IMR-90 (cell line): ENCODE measurements around the gene ADGRD1. TPM values are rescaled to one million over a fixed set of nuclear protein-coding genes. Genes with fewer than 3 reads are reported as not detected.

Source experiments
- ATAC-seq: fragments of 200-7000 bp; cut with Tn5 transposase; 2 replicates; pipeline ENCODE4 v1.9.1; 2020; ENCODE audit warnings: low read depth, mild to moderate bottlenecking, moderate library complexity
- BruUV-seq: library from RNA; stranded (reverse); fragments of 400-500 nt; replicated peaks from 2 replicates; lab custom pipeline; 2021; lab: Mats Ljungman, UMichigan
- CTCF ChIA-PET: fragments of 300-600 bp; formaldehyde crosslinking; extraction: SDS; loops from one replicate; lab custom pipeline; 2021; ENCODE audit warnings: antibody characterized with exemption; lab: Yijun Ruan, JAX
- POLR2A ChIA-PET: fragments of 300-600 bp; sonication (Branson Sonifier 250); formaldehyde crosslinking; loops from one replicate; lab custom pipeline; 2022; ENCODE audit warnings: antibody characterized with exemption; ENCODE audit not compliant: unreplicated experiment; lab: Charles Lee
- DNase-seq: peaks from one replicate; pipeline ENCODE4 v3.0.0; 2013
- H2AFZ ChIP-seq: replicated peaks from 2 replicates; pipeline ENCODE3; 2013; ENCODE audit warnings: low read length, mild to moderate bottlenecking; ENCODE audit not compliant: poor library complexity
- H2AK5ac ChIP-seq: 2 replicates; pipeline ENCODE4 v1.6.1; 2013; ENCODE audit warnings: low read depth, low read length, inconsistent platforms
- H2AK9ac ChIP-seq: replicated peaks from 2 replicates; pipeline ENCODE3; 2013; ENCODE audit warnings: mild to moderate bottlenecking, low read depth, low read length, moderate library complexity; ENCODE audit not compliant: poor library complexity
- H2BK120ac ChIP-seq: 2 replicates; pipeline ENCODE4 v1.6.1; 2013; ENCODE audit warnings: low read depth, low read length, inconsistent platforms
- H2BK15ac ChIP-seq: 3 replicates; pipeline ENCODE4 v1.6.1; 2013; ENCODE audit warnings: low read depth, low read length, inconsistent platforms
- H2BK20ac ChIP-seq: 2 replicates; pipeline ENCODE4 v1.6.1; 2013; ENCODE audit warnings: low read depth, mild to moderate bottlenecking, inconsistent platforms, low read length, moderate library complexity
- H2BK5ac ChIP-seq: 2 replicates; pipeline ENCODE4 v1.6.1; 2013; ENCODE audit warnings: mild to moderate bottlenecking, low read depth, low read length, inconsistent platforms; ENCODE audit not compliant: poor library complexity, severe bottlenecking
- H3K14ac ChIP-seq: replicated peaks from 2 replicates; pipeline ENCODE4 v1.6.1; 2013; ENCODE audit warnings: low read depth, low read length, inconsistent platforms
- H3K18ac ChIP-seq: 2 replicates; pipeline ENCODE4 v1.6.1; 2013; ENCODE audit warnings: low read depth, low read length, control low read depth
- H3K23ac ChIP-seq: 2 replicates; pipeline ENCODE4 v1.6.1; 2013; ENCODE audit warnings: low read depth, low read length, inconsistent platforms
- H3K27ac ChIP-seq: 2 replicates; pipeline ENCODE4 v1.5.1; 2013; ENCODE audit warnings: mild to moderate bottlenecking, control low read depth, low read length; ENCODE audit not compliant: insufficient read depth
- H3K27me3 ChIP-seq: 2 replicates; pipeline ENCODE4 v1.6.1; 2013; ENCODE audit warnings: low read length; ENCODE audit not compliant: control insufficient read depth, insufficient read depth
- H3K36me3 ChIP-seq: 2 replicates; pipeline ENCODE4 v1.6.1; 2013; ENCODE audit warnings: low read length, mixed read lengths; ENCODE audit not compliant: control insufficient read depth, insufficient read depth
- H3K4ac ChIP-seq: 2 replicates; pipeline ENCODE4 v1.6.1; 2013; ENCODE audit warnings: low read depth, low read length, inconsistent platforms
- H3K4me1 ChIP-seq: 2 replicates; pipeline ENCODE4 v1.6.1; 2013; ENCODE audit warnings: low read length, mixed read lengths; ENCODE audit not compliant: control insufficient read depth, insufficient read depth
- H3K4me2 ChIP-seq: 2 replicates; pipeline ENCODE4 v1.6.1; 2013; ENCODE audit warnings: low read depth, mild to moderate bottlenecking, control low read depth, low read length, moderate library complexity
- H3K4me3 ChIP-seq: 2 replicates; pipeline ENCODE4 v1.5.1; 2013; ENCODE audit warnings: low read depth, mild to moderate bottlenecking, control low read depth, low read length, moderate library complexity; ENCODE audit not compliant: insufficient read depth
- H3K56ac ChIP-seq: 2 replicates; pipeline ENCODE4 v1.6.1; 2013; ENCODE audit warnings: low read length, inconsistent platforms; ENCODE audit not compliant: insufficient read depth; ENCODE audit errors: extremely low read depth
- H3K79me1 ChIP-seq, 2 experiments: 2 replicates each; pipeline ENCODE4 v1.6.1; 2013; ENCODE audit warnings: low read length in 2 of 2, inconsistent platforms in 1 of 2, low read depth in 1 of 2
- H3K9ac ChIP-seq: 2 replicates; pipeline ENCODE4 v1.6.1; 2013; ENCODE audit warnings: low read depth, low read length, control low read depth
- H3K9me1 ChIP-seq: 2 replicates; pipeline ENCODE4 v1.6.1; 2013; ENCODE audit warnings: low read length, inconsistent platforms; ENCODE audit not compliant: insufficient read depth
- H3K9me3 ChIP-seq: 2 replicates; pipeline ENCODE4 v1.6.1; 2013; ENCODE audit warnings: low read length; ENCODE audit not compliant: control insufficient read depth, insufficient read depth
- H4K20me1 ChIP-seq: 2 replicates; pipeline ENCODE4 v1.6.1; 2013; ENCODE audit warnings: low read length, inconsistent platforms; ENCODE audit not compliant: insufficient read depth
- H4K5ac ChIP-seq: 2 replicates; pipeline ENCODE4 v1.6.1; 2013; ENCODE audit warnings: mild to moderate bottlenecking, low read depth, low read length, control low read depth
- H4K8ac ChIP-seq, 2 experiments: 2 replicates each; pipeline ENCODE4 v1.6.1; 2013; ENCODE audit warnings: low read depth in 2 of 2, low read length in 2 of 2, control low read depth in 1 of 2, inconsistent platforms in 1 of 2
- H4K91ac ChIP-seq: 2 replicates; pipeline ENCODE4 v1.6.1; 2013; ENCODE audit warnings: low read depth, low read length, inconsistent platforms; ENCODE audit not compliant: insufficient read depth
- BHLHE40 ChIP-seq: fragments of 150-350 bp; IDR thresholded peaks from 2 replicates; pipeline ENCODE4 v1.6.1; 2016; ENCODE audit warnings: mild to moderate bottlenecking, low read depth, low read length
- CEBPB ChIP-seq: IDR thresholded peaks from 2 replicates; pipeline ENCODE4 v1.6.1; 2012; ENCODE audit warnings: low read depth, low read length, improper control_type of control experiment
- CHD1 ChIP-seq: IDR thresholded peaks from 2 replicates; pipeline ENCODE4 v1.6.1; 2012; ENCODE audit warnings: low read depth, low read length, improper control_type of control experiment
- CTCF ChIP-seq: conservative IDR thresholded peaks from 2 replicates; pipeline ENCODE4 v1.5.1; 2012; ENCODE audit warnings: mild to moderate bottlenecking, low read depth, low read length, improper control_type of control experiment
- ELK1 ChIP-seq: fragments of 150-350 bp; IDR thresholded peaks from 2 replicates; pipeline ENCODE4 v1.6.1; 2016; ENCODE audit warnings: low read depth, mild to moderate bottlenecking, low read length, moderate library complexity, borderline replicate concordance
- FOS ChIP-seq: fragments of 150-350 bp; IDR thresholded peaks from 2 replicates; pipeline ENCODE4 v1.6.1; 2016; ENCODE audit warnings: low read depth, low read length
- MAFK ChIP-seq: IDR thresholded peaks from 2 replicates; pipeline ENCODE4 v1.6.1; 2012; ENCODE audit warnings: low read depth, low read length, improper control_type of control experiment
- MAZ ChIP-seq: IDR thresholded peaks from 2 replicates; pipeline ENCODE4 v1.6.1; 2012; ENCODE audit warnings: low read depth, mild to moderate bottlenecking, low read length, improper control_type of control experiment, moderate library complexity, borderline replicate concordance
- MXI1 ChIP-seq: IDR thresholded peaks from 2 replicates; pipeline ENCODE4 v1.6.1; 2012; ENCODE audit warnings: low read depth, mild to moderate bottlenecking, low read length, moderate library complexity, borderline replicate concordance
- NFE2L2 ChIP-seq: fragments of 150-350 bp; IDR thresholded peaks from 2 replicates; pipeline ENCODE4 v1.6.1; 2016; ENCODE audit warnings: low read depth, mild to moderate bottlenecking, low read length
- POLR2A ChIP-seq: IDR thresholded peaks from 2 replicates; pipeline ENCODE4 v1.6.1; 2012; ENCODE audit warnings: mild to moderate bottlenecking, low read depth, low read length
- RAD21 ChIP-seq: IDR thresholded peaks from 2 replicates; pipeline ENCODE4 v1.6.1; 2012; ENCODE audit warnings: low read length, improper control_type of control experiment
- RCOR1 ChIP-seq: IDR thresholded peaks from 2 replicates; pipeline ENCODE4 v1.6.1; 2012; ENCODE audit warnings: mild to moderate bottlenecking, low read length, improper control_type of control experiment; ENCODE audit not compliant: insufficient replicate concordance
- RFX5 ChIP-seq: IDR thresholded peaks from 2 replicates; pipeline ENCODE4 v1.8.0; 2012; ENCODE audit warnings: low read depth, mild to moderate bottlenecking, low read length, moderate library complexity
- SMC3 ChIP-seq: fragments of 150-350 bp; IDR thresholded peaks from 2 replicates; pipeline ENCODE4 v1.6.1; 2016; ENCODE audit warnings: low read depth, mild to moderate bottlenecking, antibody characterized with exemption, low read length, moderate library complexity
- USF2 ChIP-seq: fragments of 150-350 bp; IDR thresholded peaks from 2 replicates; pipeline ENCODE4 v1.6.1; 2017; ENCODE audit warnings: mild to moderate bottlenecking, antibody characterized with exemption, low read length, low read depth
- WGBS, 2 experiments: methylation state at CpG; one replicate each; pipeline versions ENCODE4 v1.1.5 to v1.1.7; 2013; ENCODE audit warnings: missing lambda C conversion rate in 2 of 2; ENCODE audit not compliant: insufficient read length in 1 of 2; ENCODE audit errors: extremely low coverage in 2 of 2; 5-methylcytosine and 5-hydroxymethylcytosine counted together
- dilution Hi-C: fragments of 300-500 bp; cut with HindIII; formaldehyde crosslinking; loops from one replicate; pipeline ENCODE4 v1.14.3; 2018; ENCODE audit warnings: low sequenced_read_pairs; ENCODE audit not compliant: unreplicated experiment
- in situ Hi-C: fragments of 300-500 bp; cut with MboI; formaldehyde crosslinking; loops from 3 replicates; pipeline ENCODE4 v1.14.3; 2019; ENCODE audit warnings: low sequenced_read_pairs, inconsistent platforms, mixed read lengths
- intact Hi-C: fragments of 100-400 bp; cut with micrococcal nuclease; formaldehyde crosslinking; loops from 2 replicates; pipeline ENCODE4 v1.10.0; 2022
- polyA plus RNA-seq, 3 experiments: library from polyadenylated mRNA; depleted of rRNA; stranded (reverse); fragments of >200 nt; gene quantifications; 2 replicates each; pipeline ENCODE4 v1.2.3, GENCODE V29; 2012; ENCODE audit warnings: low replicate concordance in 1 of 3
- total RNA-seq: library from RNA; depleted of rRNA; stranded (reverse); fragments of >200 nt; gene quantifications from 2 replicates; pipeline ENCODE4 v1.2.3, GENCODE V29; 2012

Gene ADGRD1
- total and polyA plus RNA-seq, 2 of the 4 experiments (the other 2 are of a cell fraction), result not detected

- Histone ChIP-seq H4K8ac (no peak overlapping the region), H2BK20ac (no peak overlapping the region), H3K9me1 (no peaks in the 10 kb centered on the region), H2AK9ac (no peak overlapping the region), H3K4me3 (no peak overlapping the region), H2AFZ (no peak overlapping the region), H3K36me3 (no peaks in the 10 kb centered on the region), H3K9me3 (peaks cover 35% of the 10 kb centered on the region), H2AK5ac (no peak overlapping the region), H3K56ac (no peak overlapping the region), H3K4me2 (no peak overlapping the region), H3K4me1 (no peaks in the 10 kb centered on the region), H3K27me3 (no peaks in the 10 kb centered on the region), H4K5ac (no peak overlapping the region), H4K20me1 (no peaks in the 10 kb centered on the region), H2BK120ac (no peak overlapping the region), H3K18ac (no peak overlapping the region), H3K27ac (no peak overlapping the region), H3K14ac (no peak overlapping the region), H2BK15ac (no peak overlapping the region), H3K79me1 (no peaks in the 10 kb centered on the region), H3K9ac (no peak overlapping the region), H2BK5ac (no peak overlapping the region), H3K4ac (no peak overlapping the region), H3K23ac (no peak overlapping the region), H4K91ac (no peak overlapping the region)
- CTCF ChIA-PET, result no interaction called here
- no peak for TF ChIP-seq USF2
- TF ChIP-seq NFE2L2, result no peak
- no peak for TF ChIP-seq CEBPB
- TF ChIP-seq ELK1, result no peak
- no peak for TF ChIP-seq MAZ
- TF ChIP-seq FOS, result no peak
- no peak for TF ChIP-seq MAFK
- TF ChIP-seq CTCF, result no peak
- no peak for TF ChIP-seq RCOR1
- TF ChIP-seq CHD1, result no peak
- TF ChIP-seq RAD21, result no peak
- TF ChIP-seq MXI1, result no peak
- no peak for TF ChIP-seq POLR2A
- no peak for TF ChIP-seq RFX5
- no peak for TF ChIP-seq SMC3
- no peak for TF ChIP-seq BHLHE40
- intact Hi-C loops (no loop called here), dilution Hi-C loops (no loop called here), in situ Hi-C loops (no loop called here)
- DNase-seq (no peak), ATAC-seq (no peak)
- POLR2A ChIA-PET, result no interaction called here
- 73% methylated on average over 8 of the region's 10 CpGs; no CpG with 5 or more reads in 1 of the 2 experiments for WGBS, 2 experiments
- no TSS peak for BruUV-seq
Observed at GRCh38 chr12:130977743-130978095, 24.0 kb downstream of the ADGRD1 start.
